Astrocyte of the cerebellum (primary cell): ENCODE data around the gene TMEM131.

ENCODE experiments used
- DNase-seq: peaks from one replicate; pipeline ENCODE4 v3.0.0-alpha.2; 2011; ENCODE audit warnings: low read depth
- H3K4me3 ChIP-seq: 2 replicates; pipeline ENCODE4 v1.5.1; 2011; ENCODE audit warnings: mild to moderate bottlenecking, low read depth, low read length, moderate library complexity
- in situ Hi-C: cut with HindIII; loops from 2 replicates; pipeline ENCODE4 v1.10.0; 2017; ENCODE audit warnings: low sequenced_read_pairs
- TF ChIP-seq, protein P1 (sequence below): IDR thresholded peaks from 2 replicates; pipeline ENCODE4 v1.5.1; 2012; ENCODE audit warnings: low read length, low read depth, moderate library complexity, mild to moderate bottlenecking; ENCODE audit errors: missing control alignments

Gene TMEM131

DNA sequence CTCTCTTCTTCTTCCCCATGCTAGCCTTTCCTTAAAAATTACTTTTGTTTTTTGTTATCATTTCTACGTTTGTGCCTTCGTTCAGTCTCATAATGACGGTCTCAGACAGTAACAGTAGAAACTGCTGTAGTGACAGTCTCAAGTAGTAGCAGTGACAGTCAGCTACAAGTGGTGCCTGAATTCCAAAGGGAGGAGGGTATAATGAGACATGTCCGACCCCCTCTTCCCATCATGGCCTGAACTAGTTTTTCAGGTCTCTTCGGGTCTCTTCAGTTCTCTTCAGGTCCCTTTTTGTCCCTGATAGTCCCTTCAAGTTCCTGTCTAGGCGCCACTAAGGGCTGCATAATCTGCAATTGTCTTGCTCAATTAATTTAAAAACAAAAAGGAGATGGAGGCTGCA is 12.6 kb downstream of the TMEM131 start:
- H3K4me3 ChIP-seq, result no peak overlapping the region
- no peak for DNase-seq
- TF ChIP-seq, protein P1, sequence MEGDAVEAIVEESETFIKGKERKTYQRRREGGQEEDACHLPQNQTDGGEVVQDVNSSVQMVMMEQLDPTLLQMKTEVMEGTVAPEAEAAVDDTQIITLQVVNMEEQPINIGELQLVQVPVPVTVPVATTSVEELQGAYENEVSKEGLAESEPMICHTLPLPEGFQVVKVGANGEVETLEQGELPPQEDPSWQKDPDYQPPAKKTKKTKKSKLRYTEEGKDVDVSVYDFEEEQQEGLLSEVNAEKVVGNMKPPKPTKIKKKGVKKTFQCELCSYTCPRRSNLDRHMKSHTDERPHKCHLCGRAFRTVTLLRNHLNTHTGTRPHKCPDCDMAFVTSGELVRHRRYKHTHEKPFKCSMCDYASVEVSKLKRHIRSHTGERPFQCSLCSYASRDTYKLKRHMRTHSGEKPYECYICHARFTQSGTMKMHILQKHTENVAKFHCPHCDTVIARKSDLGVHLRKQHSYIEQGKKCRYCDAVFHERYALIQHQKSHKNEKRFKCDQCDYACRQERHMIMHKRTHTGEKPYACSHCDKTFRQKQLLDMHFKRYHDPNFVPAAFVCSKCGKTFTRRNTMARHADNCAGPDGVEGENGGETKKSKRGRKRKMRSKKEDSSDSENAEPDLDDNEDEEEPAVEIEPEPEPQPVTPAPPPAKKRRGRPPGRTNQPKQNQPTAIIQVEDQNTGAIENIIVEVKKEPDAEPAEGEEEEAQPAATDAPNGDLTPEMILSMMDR, result no peak
- in situ Hi-C loops, result no loop called here

DNA sequence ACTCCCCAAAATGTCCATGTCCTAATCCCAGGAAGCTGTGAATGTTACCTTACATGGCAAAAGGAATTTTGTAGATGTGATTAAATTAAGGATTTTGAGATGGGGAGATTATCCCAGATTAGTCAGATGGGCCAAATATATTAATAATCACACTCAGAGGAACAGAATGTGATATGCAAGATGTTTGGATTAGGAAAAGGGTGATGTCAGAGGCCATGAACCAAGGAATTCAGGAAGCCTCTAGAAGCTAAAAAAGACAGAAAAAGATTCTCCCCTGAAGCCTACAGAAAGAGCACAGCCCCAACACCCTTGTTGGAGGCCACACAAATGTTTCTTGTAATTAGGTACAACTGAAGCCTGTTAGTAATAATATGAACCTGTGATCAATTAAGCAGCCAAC is 13.1 kb downstream of the TMEM131 start:
- TF ChIP-seq, protein P1, result no peak
- in situ Hi-C loops, result no loop called here
- H3K4me3 ChIP-seq, result no peak overlapping the region
- DNase-seq, result no peak

- in situ Hi-C loops, result no loop called here
- TF ChIP-seq, protein P1, result no peak
- H3K4me3 ChIP-seq, result no peak overlapping the region
- DNase-seq, result no peak
These were observed 13.8 kb downstream of the TMEM131 start for GRCh38 chr2:97981961-97982360.

DNA sequence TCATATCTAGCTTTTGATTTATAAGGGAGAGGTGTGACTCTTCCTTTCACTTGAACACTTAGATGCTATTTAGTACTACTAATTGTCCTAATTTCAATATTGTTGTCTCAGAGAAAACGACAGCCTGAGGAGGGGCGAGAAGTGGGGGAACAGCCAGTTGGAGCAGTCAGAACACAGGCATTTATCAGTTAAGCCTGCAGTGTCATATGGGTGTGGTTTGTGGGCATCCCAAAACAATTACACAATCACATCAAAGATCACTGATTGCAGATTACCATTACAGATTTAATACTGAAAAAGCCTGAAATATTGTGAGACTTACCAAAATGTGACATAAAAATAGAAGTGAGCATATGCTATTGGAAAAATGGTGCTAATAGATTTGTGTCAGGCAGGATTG is 15.8 kb downstream of the TMEM131 start:
- no peak for DNase-seq
- TF ChIP-seq, protein P1, result no peak
- no peak overlapping the region for H3K4me3 ChIP-seq
- in situ Hi-C loops, result no loop called here

- DNase-seq, result no peak
- H3K4me3 ChIP-seq, result no peak overlapping the region
- in situ Hi-C loops, result no loop called here
- TF ChIP-seq, protein P1, result no peak
These were observed 21.3 kb downstream of the TMEM131 start for GRCh38 chr2:97974471-97974870.

DNA sequence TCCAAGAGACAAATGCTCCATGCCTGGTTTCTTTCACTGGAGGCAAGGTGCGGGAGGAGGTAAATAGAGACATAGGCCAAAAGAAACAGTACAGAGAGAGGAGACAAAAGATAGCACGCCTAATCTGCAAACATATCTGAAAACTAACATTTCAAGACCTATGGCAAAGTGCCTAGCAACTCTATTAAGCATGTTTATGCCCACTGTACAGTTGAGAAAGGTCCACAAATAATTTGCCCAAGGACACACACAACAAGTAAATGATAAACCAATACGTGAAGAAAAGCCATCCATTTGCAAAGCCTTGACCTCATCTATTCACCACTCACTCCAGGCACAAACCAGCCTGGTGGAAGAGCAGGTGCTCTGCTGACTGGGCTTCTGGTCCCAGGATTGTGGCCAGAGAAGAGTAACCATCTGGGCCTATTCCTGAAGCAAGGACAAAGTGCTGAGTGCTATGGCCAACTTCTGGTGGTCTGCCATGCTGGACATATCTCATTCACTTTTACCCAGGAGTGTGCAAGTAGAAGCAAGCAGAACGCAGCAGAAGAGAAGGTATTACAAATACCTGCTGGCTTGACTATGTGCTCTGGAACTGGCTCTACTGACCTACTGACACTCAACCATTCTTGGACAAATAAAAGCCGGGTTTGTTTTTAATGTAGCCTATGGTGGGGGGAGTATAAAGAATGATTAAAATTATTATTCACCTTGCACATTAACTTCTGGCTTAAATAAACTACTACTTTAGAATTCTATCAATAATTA is 25.3 kb downstream of the TMEM131 start:
- DNase-seq, result no peak
- in situ Hi-C loops, result no loop called here
- TF ChIP-seq, protein P1, result no peak
- no peak overlapping the region for H3K4me3 ChIP-seq
